Caco-2 (cell line): ENCODE measurements around the gene SCIN. TPM values are rescaled to one million over a fixed set of nuclear protein-coding genes. Genes with fewer than 3 reads are reported as not detected.

ENCODE experiments used
- BruUV-seq: library from RNA; stranded (reverse); fragments of 400-500 nt; replicated peaks from 2 replicates; lab custom pipeline; 2021; lab: Mats Ljungman, UMichigan
- CTCF ChIA-PET: fragments of 300-600 bp; sonication (Branson Sonifier 250); formaldehyde crosslinking; loops from one replicate; lab custom pipeline; 2022; ENCODE audit warnings: antibody characterized with exemption; lab: Charles Lee
- POLR2A ChIA-PET: fragments of 300-600 bp; sonication (Branson Sonifier 250); formaldehyde crosslinking; loops from one replicate; lab custom pipeline; 2022; ENCODE audit warnings: antibody characterized with exemption; lab: Charles Lee
- DNase-seq, 2 experiments: peaks; one replicate each; pipeline versions ENCODE4 v3.0.0 to v3.0.0-alpha.2; 2020 to 2022
- H3K27me3 ChIP-seq: replicated peaks from 2 replicates; pipeline ENCODE4 v1.6.0; 2011; ENCODE audit warnings: low read length; ENCODE audit not compliant: control insufficient read depth, insufficient read depth
- H3K36me3 ChIP-seq: 2 replicates; pipeline ENCODE4 v1.5.1; 2011; ENCODE audit warnings: low read length; ENCODE audit not compliant: control insufficient read depth, insufficient read depth
- H3K4me1 ChIP-seq: fragments of 250-450 bp; sonication (Bioruptor Pico); 2 replicates; pipeline ENCODE4 v1.5.1; 2020; ENCODE audit warnings: mild to moderate bottlenecking
- H3K4me3 ChIP-seq: 2 replicates; pipeline ENCODE4 v1.5.1; 2011; ENCODE audit warnings: low read depth, mild to moderate bottlenecking, control low read depth, low read length
- H3K9me3 ChIP-seq: fragments of 250-450 bp; sonication (Bioruptor Pico); 2 replicates; pipeline ENCODE4 v1.5.1; 2020; ENCODE audit warnings: mild to moderate bottlenecking, moderate library complexity
- H3K27ac Mint-ChIP-seq: one replicate; pipeline ENCODE4 v1.8.0; 2022; ENCODE audit warnings: mixed read lengths; ENCODE audit not compliant: unreplicated experiment
- H3K27me3 Mint-ChIP-seq: one replicate; pipeline ENCODE4 v1.8.0; 2022; ENCODE audit warnings: mixed read lengths; ENCODE audit not compliant: insufficient read depth, unreplicated experiment
- H3K36me3 Mint-ChIP-seq: one replicate; pipeline ENCODE4 v1.8.0; 2022; ENCODE audit warnings: mild to moderate bottlenecking, mixed read lengths; ENCODE audit not compliant: insufficient read depth, unreplicated experiment
- H3K4me1 Mint-ChIP-seq: one replicate; pipeline ENCODE4 v1.8.0; 2022; ENCODE audit warnings: low read depth, mixed read lengths; ENCODE audit not compliant: unreplicated experiment
- H3K4me3 Mint-ChIP-seq: one replicate; pipeline ENCODE4 v1.8.0; 2022; ENCODE audit warnings: mild to moderate bottlenecking, moderate library complexity, mixed read lengths; ENCODE audit not compliant: unreplicated experiment
- H3K9me3 Mint-ChIP-seq: one replicate; pipeline ENCODE4 v1.8.0; 2022; ENCODE audit warnings: mixed read lengths; ENCODE audit not compliant: unreplicated experiment
- CTCF ChIP-seq, 2 experiments: fragments of 200-600 bp in 1 of 2; IDR thresholded peaks; 1 replicate in 1 of 2; 2 replicates in 1 of 2; pipeline versions ENCODE4 v1.5.1 to v1.8.0; 2011 to 2022; ENCODE audit warnings: antibody characterized with exemption in 1 of 2, control low read depth in 1 of 2, inconsistent platforms in 1 of 2, low read depth in 1 of 2, low read length in 1 of 2, mild to moderate bottlenecking in 1 of 2, moderate library complexity in 1 of 2; ENCODE audit not compliant: insufficient read depth in 1 of 2, severe bottlenecking in 1 of 2, unreplicated experiment in 1 of 2
- intact Hi-C: fragments of 100-400 bp; cut with micrococcal nuclease; formaldehyde crosslinking; loops from one replicate; pipeline ENCODE4 v1.10.0; 2022; ENCODE audit not compliant: unreplicated experiment
- total RNA-seq: library from RNA; stranded (reverse); gene quantifications from 2 replicates; pipeline ENCODE4 v1.2.3, GENCODE V29; 2022

SCIN gene
- total RNA-seq, 1 experiment from 2014 or later = 0.39 TPM

- Mint-ChIP-seq H3K4me3 (no peak overlapping the region), H3K27me3 (no peaks in the 10 kb centered on the region), H3K27ac (no peak overlapping the region), H3K36me3 (no peaks in the 10 kb centered on the region), H3K4me1 (no peaks in the 10 kb centered on the region), H3K9me3 (peaks cover 12% of the 10 kb centered on the region)
- no peak for TF ChIP-seq CTCF (IDR thresholded peaks at IDR 0.05; ENCODE audit: insufficient read depth in 1 of 2, low read depth in 1 of 2, low read length in 1 of 2, severe bottlenecking in 1 of 2, unreplicated experiment in 1 of 2)
- intact Hi-C loops = no loop called here
- H3K4me3 ChIP-seq = no peak overlapping the region
- CTCF ChIA-PET = no interaction called here
- DNase-seq = no peak
- peaks cover 4% of the 10 kb centered on the region; the same call in 1 of the 2 replicates for H3K4me1 ChIP-seq
- H3K27me3 ChIP-seq = no peaks in the 10 kb centered on the region
- H3K9me3 ChIP-seq = no peaks in the 10 kb centered on the region
- no TSS peak for BruUV-seq
- no peaks in the 10 kb centered on the region for H3K36me3 ChIP-seq
- POLR2A ChIA-PET = no interaction called here
Observed at GRCh38 chr7:12594122-12594897, 23.8 kb downstream of the SCIN start.

GRCh38 chr7:12595148-12595547 lies 24.6 kb downstream of the SCIN start:
- BruUV-seq = no TSS peak
- intact Hi-C loops = no loop called here
- Histone ChIP-seq H3K4me1 (peaks cover 4% of the 10 kb centered on the region; the same call in 1 of the 2 replicates), H3K9me3 (no peaks in the 10 kb centered on the region), H3K27me3 (no peaks in the 10 kb centered on the region), H3K36me3 (no peaks in the 10 kb centered on the region), H3K4me3 (no peak overlapping the region)
- Mint-ChIP-seq H3K27me3 (peaks cover 7% of the 10 kb centered on the region), H3K27ac (no peak overlapping the region), H3K4me1 (no peaks in the 10 kb centered on the region), H3K9me3 (peaks cover 12% of the 10 kb centered on the region), H3K4me3 (no peak overlapping the region), H3K36me3 (no peaks in the 10 kb centered on the region)
- TF ChIP-seq CTCF (IDR thresholded peaks at IDR 0.05; ENCODE audit: insufficient read depth in 1 of 2, low read depth in 1 of 2, low read length in 1 of 2, severe bottlenecking in 1 of 2, unreplicated experiment in 1 of 2) = no peak
- ChIA-PET POLR2A (no interaction called here), CTCF (interaction anchor here (0.6 kb wide), 1 partner anchor 123 kb away, joined by 3 read pairs; no protein-coding TSS in a partner anchor)
- no peak for DNase-seq

GRCh38 chr7:12596225-12596790 lies 25.8 kb downstream of the SCIN start:
- BruUV-seq = no TSS peak

More at GRCh38 chr7:12596225-12596790, 25.8 kb downstream of the SCIN start:
- Histone ChIP-seq H3K4me1 (peaks cover 4% of the 10 kb centered on the region; the same call in 1 of the 2 replicates), H3K27me3 (no peaks in the 10 kb centered on the region), H3K36me3 (no peaks in the 10 kb centered on the region), H3K9me3 (peaks cover 3% of the 10 kb centered on the region; the same call in 1 of the 2 replicates), H3K4me3 (no peak overlapping the region)
- Mint-ChIP-seq H3K4me1 (no peaks in the 10 kb centered on the region), H3K9me3 (peaks cover 12% of the 10 kb centered on the region), H3K36me3 (no peaks in the 10 kb centered on the region), H3K27ac (no peak overlapping the region), H3K4me3 (no peak overlapping the region), H3K27me3 (peaks cover 7% of the 10 kb centered on the region)
- POLR2A ChIA-PET = no interaction called here
- no peak for TF ChIP-seq CTCF (IDR thresholded peaks at IDR 0.05; ENCODE audit: insufficient read depth in 1 of 2, low read depth in 1 of 2, low read length in 1 of 2, severe bottlenecking in 1 of 2, unreplicated experiment in 1 of 2)
- CTCF ChIA-PET = no interaction called here
- intact Hi-C loops = no loop called here
- DNase-seq = no peak
